HG03558 (cell line): ENCODE results near the gene ZNF45.
"Not testable (repeated sequence)": the region's sequence is repeated elsewhere in the genome, so short reads cannot be mapped to it uniquely, and the experiment has no call there.

ENCODE experiments used
- ATAC-seq: cut with Tn5 transposase; IDR thresholded peaks from one replicate; pipeline ENCODE4 v1.9.1; 2021; ENCODE audit warnings: moderate number of reproducible peaks; ENCODE audit not compliant: unreplicated experiment; ENCODE audit errors: extremely low read depth

ZNF45 gene

GRCh38 chr19:43934985-43935708 lies at the start of gene ZNF45:
Gene ZNF45 (minus strand): TSS chr19:43935282. CDS start chr19:43922185, 13,097 bp downstream.
- peak; percentile 78 for ATAC-seq

- ATAC-seq: no peak
Observed at GRCh38 chr19:43984687-43985000, 49.6 kb upstream of the ZNF45 start.

DNA sequence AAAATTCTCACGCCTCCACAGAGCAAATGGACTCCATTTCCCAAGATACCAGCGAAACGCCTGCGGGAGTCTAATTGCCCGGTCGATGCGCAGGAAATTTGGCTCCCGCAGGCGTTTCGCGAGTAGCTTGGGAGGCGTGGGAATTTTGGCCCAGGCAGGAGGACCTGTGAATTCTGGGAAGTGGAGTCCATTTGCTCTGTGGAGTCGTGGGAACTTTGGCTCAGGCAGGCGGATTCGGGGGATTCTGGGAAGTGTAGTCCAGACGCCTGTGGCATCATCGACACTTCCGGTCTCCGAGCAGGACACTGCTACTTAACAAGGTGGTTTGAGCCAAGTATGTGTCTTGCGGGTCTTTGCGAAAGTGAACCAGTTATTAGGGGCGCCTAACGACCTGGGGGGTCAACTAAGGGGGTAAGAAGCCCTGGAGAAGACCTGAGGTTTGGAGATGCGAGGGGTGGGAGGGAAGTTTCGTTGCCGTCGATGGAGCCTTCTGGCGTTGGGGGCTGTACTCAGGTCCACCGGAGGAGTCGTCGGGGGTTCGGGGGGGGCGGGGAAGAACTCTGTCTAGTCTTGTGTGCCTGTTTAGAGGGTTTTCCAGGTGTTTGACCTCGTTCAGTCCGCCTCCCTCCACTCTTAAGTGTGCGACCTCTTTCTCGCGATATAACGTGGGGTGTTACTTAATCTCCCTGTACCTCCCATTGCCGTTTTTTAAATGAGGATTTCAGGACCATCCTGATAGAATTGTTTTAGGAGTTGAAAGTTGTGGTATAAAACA lies 49.0 kb upstream of the ZNF45 start, which contains the start of gene ZNF155:
TSS of gene ZNF155 (plus strand) at position 277 of the 775 bp plus-strand sequence. CDS start 4,356 bp downstream, outside the sequence.
- ATAC-seq: no peak

DNA sequence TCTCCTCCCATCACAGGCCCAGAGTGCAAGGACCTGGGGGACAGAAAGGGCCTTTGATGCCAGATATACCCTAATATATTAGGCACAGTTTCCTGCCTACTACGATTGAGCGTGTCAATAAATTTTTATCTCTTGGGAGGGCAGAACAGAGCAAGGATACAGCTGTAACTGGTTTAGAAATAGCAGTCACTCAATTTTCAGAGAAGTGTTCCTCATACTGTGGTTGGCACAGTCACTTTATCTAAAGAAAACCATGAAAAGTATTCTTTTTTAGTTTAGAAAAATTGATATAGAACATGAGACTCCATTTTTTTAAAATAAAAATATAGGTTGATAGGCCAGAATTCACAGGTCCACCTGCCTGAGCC lies 48.4 kb upstream of the ZNF45 start:
- ATAC-seq: no peak

- ATAC-seq: no peak
Observed at GRCh38 chr19:43976732-43977131, 41.6 kb upstream of the ZNF45 start.

GRCh38 chr19:43966079-43966694 lies 31.1 kb upstream of the ZNF45 start:
- ATAC-seq: no peak

GRCh38 chr19:43960411-43960810 lies 25.3 kb upstream of the ZNF45 start:
- ATAC-seq: no peak

GRCh38 chr19:43957891-43958290 lies 22.8 kb upstream of the ZNF45 start:
- ATAC-seq: no peak

- no peak for ATAC-seq
Observed at GRCh38 chr19:43956827-43957226, 21.7 kb upstream of the ZNF45 start.

DNA sequence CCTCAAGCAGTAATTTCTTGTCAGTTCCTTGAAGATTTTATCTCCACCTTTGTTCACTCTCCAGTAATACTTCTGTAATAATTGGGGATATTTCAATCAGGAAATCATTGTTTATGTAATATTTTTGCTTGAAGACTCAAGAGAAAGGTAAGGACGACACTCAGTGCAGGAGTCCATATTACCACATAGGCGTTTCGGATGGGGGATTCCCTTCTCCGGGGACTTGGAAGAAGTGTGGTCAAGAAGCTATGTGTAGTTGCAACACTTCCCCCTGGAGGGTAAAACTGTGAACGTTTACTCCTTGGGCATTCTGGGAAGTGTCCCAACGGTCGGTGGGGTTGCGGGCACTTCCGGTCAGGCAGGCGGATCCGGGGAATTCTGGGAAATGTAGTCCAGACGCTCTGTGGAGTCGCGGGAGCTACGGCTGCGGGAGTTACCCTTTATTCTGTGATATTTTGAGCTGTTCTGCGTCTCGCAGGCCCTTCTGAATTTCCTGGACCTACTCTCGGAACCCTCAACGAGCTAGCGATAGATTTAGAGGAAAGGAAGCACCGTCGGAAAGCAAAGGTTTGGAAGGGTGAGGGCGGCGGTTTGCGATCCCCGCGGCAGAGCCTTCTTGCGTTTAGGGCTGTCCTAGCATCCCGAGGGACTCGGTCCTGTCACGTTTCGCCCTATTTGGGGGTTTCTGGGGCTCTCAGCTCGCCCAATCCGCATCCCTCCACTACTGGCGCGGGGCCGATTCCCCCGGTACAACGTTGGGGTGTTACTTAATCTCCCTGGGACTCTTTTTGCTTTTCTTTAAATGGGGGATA lies 16.0 kb upstream of the ZNF45 start, which contains the start of gene ZNF221:
TSS of gene ZNF221 (plus strand) at position 395 of the 812 bp plus-strand sequence. CDS start 11,499 bp downstream, outside the sequence.
- ATAC-seq: no peak

GRCh38 chr19:43949803-43950202 lies 14.7 kb upstream of the ZNF45 start:
- not testable (repeated sequence) for ATAC-seq

DNA sequence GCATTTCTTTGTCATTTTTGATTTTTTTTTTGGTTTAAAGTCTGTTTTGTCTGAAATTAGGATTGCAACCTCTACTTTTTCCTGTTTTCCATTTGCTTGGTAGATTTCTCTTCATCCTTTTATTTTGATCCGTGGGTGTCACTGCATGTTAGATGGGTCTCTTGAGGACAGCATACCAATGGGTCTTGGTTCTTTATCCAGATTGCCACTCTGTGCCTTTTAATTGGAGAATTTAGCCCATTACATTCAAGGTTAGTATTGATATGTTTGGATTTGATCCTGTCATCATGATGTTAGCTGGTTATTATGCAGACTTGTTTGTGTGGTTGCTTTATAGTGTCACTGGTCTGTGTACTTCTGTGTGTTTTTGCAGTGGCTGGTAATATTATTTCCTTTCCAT lies 12.3 kb upstream of the ZNF45 start:
- ATAC-seq: not testable (repeated sequence)

DNA sequence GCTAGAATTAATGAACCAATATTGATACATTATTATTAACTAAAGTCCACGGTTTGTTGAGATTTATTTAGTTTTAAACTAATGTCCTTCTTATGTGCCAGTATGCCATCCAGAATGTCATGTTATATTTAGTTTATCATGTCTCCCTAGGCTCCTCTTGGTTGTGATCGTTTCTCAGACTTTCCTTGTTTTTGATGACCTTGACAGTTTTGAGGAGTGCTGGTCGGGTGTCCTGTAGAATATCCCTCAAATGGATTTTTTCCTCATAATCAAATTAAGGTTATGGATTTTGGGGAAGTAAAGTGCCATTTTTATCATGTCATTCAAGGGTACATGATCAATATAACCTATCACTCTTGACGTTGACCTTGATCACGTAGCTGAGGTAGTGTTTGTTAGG lies 6.1 kb upstream of the ZNF45 start:
- ATAC-seq: no peak

DNA sequence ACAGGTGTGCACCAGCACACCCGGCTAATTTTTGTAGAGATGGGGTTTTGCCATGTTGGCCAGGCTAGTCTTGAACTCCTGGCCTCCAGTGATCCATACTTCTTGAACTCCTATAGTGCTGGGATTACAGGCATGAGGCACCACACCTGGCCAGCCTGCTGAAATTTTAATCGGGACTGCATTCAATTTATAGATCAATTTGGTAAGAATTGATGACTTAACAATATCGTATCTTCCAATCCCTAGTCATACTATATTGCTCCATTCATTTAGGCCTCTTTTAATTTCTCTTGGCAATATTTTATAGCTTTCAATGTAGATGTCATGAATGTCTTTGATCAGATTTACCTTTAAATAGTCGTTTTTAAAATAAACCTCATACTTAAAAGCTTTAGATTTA lies 5.6 kb upstream of the ZNF45 start:
- no peak for ATAC-seq

DNA sequence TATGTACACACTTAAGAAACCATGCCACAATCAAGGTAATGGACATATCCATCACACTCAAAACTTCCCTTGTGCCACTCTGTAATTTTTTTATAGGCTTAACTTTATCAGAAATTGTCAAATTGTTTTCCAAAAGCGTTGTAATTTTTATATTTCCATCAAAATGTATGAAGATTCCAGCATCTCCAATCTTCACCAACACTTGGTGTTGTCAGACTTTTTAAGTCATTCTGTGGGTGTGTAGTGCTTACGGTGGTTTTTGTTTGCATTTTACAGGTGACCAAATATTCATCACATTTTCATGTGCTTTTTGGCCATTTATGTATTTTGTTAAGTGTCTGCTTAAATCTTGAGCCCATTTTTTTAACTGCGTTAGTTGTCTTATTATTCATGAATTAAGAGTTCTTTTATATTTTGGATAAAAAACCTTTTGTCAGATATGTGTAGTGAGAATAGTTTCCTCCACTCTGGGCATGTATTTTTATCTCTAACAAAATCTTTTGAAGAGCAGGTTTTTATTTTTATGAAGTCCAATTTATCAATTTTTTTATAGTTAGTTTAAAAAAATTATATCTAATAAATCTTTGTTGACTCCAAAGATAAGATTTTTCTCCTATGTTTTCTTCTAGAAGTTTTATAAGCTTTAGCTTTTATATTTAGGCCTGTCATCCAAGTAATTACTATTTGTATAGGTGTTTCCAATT lies 4.6 kb upstream of the ZNF45 start:
- no peak for ATAC-seq

GRCh38 chr19:43936188-43936587 lies 1.1 kb upstream of the ZNF45 start:
- no peak for ATAC-seq

- peak; percentile 13 for ATAC-seq
Observed at GRCh38 chr19:43934055-43934984, 762 bp downstream of the ZNF45 start.

GRCh38 chr19:43928820-43929219 lies 6.3 kb downstream of the ZNF45 start:
- no peak for ATAC-seq

- no peak for ATAC-seq
Observed at GRCh38 chr19:43923875-43924274, 11.2 kb downstream of the ZNF45 start.
